ENCODE results near the gene HECA. TPM values are rescaled to one million over a fixed set of nuclear protein-coding genes. Genes with fewer than 3 reads are reported as not detected.
"Not testable (repeated sequence)": the region's sequence is repeated elsewhere in the genome, so short reads cannot be mapped to it uniquely, and the experiment has no call there.

HECA gene
- total RNA-seq, 1 donor: 29.9 TPM

DNA sequence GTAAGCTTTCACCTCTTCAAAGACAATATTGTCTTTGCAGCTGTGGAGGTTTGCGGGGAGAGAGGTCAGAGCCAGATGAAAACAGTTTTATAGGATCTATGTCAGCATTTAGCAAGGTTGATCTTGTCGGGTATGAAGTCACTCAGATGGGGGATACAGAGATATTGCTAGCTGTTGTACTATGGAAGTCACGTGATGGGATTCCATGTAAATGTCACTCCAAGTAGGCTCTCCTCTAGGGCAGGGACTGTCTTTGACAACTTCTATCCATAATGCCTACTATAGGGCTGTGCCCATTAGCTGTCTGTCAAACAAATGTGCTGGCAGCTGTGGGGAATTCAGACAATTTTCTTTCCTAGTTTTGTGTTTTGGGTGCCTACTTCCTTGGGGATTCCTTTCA is 54.8 kb downstream of the HECA start:
- TF ChIP-seq, protein P1, sequence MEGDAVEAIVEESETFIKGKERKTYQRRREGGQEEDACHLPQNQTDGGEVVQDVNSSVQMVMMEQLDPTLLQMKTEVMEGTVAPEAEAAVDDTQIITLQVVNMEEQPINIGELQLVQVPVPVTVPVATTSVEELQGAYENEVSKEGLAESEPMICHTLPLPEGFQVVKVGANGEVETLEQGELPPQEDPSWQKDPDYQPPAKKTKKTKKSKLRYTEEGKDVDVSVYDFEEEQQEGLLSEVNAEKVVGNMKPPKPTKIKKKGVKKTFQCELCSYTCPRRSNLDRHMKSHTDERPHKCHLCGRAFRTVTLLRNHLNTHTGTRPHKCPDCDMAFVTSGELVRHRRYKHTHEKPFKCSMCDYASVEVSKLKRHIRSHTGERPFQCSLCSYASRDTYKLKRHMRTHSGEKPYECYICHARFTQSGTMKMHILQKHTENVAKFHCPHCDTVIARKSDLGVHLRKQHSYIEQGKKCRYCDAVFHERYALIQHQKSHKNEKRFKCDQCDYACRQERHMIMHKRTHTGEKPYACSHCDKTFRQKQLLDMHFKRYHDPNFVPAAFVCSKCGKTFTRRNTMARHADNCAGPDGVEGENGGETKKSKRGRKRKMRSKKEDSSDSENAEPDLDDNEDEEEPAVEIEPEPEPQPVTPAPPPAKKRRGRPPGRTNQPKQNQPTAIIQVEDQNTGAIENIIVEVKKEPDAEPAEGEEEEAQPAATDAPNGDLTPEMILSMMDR (IDR thresholded peaks at IDR 0.05; ENCODE audit: insufficient read depth, low read length): no peak
- no peak for DNase-seq (ENCODE audit: low read depth)
- no peak overlapping the region for H3K4me3 ChIP-seq (ENCODE audit: low read depth, low read length)

DNA sequence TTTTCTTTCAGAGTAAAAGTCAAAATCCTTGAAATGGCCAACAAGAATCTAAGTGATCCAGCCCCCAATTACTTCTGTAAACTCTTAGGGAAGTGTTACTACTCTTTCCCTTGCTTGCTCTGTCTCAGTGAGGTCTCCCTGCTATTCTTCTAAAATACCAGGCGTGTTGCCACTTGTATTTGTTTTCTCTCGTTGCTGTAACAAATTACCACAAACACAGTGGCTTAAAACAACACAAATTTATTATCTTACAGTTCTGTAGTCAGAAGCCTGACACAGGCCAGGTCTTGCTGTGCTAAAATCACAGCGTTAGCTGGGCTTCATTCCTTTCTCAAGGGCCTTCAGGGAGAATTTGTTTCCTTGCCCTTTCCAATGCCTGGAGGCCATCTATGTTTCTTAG is 59.9 kb downstream of the HECA start:
- DNase-seq (ENCODE audit: low read depth): no peak

DNA sequence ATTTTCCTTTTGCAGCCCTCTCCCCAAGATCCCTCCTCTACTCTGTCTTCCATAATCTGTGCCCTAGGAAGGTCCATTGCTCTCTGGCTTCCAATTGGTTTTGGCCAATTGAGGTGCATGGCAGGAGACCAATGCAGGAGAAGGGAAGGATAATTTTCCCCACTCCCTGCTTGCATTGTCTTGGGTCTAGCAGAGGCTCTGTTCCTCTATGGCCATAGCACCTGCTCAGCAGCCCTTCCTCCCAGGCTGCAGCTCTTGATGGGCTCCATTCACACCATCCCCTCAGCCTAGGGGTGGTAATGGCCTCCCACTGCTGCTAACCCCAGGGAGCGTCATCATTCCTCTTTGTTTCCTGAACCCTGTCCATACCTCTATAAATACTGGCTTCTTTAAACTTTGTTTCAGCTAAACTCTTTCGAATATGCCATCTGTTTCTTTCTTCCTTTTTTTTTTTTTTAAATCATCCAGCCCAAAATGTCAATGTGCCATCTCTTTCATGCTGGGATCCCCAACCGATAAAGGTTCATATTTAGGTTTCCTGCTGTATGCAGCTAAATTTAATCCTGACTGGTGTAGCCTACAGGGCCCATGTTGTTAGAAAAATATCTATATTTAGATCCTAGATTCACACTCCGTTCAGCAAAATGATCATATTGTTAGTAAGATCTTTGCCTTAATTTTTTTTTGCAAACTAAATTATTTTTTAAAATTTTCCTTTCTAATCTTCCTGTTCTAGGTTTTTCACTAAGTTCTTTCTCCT is 63.8 kb downstream of the HECA start:
- no peak for DNase-seq (ENCODE audit: low read depth)
- no peak overlapping the region for H3K4me3 ChIP-seq (ENCODE audit: low read depth, low read length)
- TF ChIP-seq, protein P1 (IDR thresholded peaks at IDR 0.05; ENCODE audit: insufficient read depth, low read length): no peak

More for the DNA sequence above, 59.9 kb downstream of the HECA start:
- TF ChIP-seq, protein P1 (IDR thresholded peaks at IDR 0.05; ENCODE audit: insufficient read depth, low read length): no peak
- H3K4me3 ChIP-seq (ENCODE audit: low read depth, low read length): no peak overlapping the region

DNA sequence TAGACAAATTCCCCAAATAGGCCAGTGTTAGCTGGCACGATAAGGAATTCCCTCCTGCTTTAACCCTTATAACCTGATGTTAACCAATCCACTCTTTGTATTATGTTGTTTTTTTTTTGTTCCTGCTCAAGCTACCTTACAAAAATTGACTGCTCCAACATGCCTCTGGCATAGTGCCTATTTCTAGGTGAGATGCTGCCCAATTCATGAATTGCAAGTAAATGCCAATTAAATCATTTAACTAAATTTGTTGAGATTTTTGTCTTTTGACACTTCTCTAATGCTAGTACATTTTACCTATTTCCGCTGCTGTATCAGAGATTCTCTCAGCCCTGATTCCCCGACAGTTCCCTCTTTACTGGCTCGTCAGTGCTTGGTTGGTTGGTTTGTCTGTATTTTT is 66.5 kb downstream of the HECA start:
- H3K4me3 ChIP-seq (ENCODE audit: low read depth, low read length): no peak overlapping the region
- TF ChIP-seq, protein P1 (IDR thresholded peaks at IDR 0.05; ENCODE audit: insufficient read depth, low read length): no peak
- DNase-seq (ENCODE audit: low read depth): no peak

DNA sequence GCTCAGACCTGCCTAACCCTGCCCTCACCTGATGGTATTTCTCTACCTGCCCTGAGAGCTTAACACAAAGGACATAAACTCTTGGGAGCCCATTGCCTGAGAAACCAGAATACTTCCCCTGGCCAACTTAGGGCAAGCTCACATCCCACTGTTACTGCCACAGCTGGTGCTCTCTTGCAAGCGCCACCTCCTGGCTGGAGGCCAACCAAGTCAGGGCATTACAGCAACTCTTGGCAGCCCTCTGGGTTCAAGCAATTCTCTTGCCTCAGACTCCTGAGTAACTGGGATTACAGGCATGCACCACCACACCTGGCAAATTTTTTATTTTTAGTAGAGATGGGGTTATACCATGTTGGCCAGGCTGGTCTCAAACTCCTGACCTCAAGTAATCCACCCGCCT is 70.1 kb downstream of the HECA start:
- no peak overlapping the region for H3K4me3 ChIP-seq (ENCODE audit: low read depth, low read length)
- no peak for DNase-seq (ENCODE audit: low read depth)
- TF ChIP-seq, protein P1 (IDR thresholded peaks at IDR 0.05; ENCODE audit: insufficient read depth, low read length): no peak

DNA sequence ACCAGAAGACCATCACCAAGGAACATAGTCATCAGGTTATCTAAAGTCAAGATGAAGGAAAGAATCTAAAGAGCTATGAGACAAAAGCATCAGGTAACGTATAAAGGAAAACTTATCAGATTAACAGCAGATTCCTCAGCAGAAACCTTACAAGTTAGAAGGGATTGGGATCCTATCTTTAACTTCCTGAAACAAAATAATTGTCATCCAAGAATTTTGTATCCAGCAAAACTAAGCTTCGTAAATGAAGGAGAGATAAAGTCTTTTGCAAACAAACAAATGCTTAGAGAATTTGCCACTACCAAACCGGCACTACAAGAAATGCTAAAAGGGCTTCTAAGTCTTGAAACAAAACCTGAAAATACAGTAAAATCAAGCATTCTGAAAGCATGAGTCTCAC is 71.0 kb downstream of the HECA start:
- DNase-seq (ENCODE audit: low read depth): no peak
- H3K4me3 ChIP-seq (ENCODE audit: low read depth, low read length): no peak overlapping the region
- TF ChIP-seq, protein P1 (IDR thresholded peaks at IDR 0.05; ENCODE audit: insufficient read depth, low read length): no peak

DNA sequence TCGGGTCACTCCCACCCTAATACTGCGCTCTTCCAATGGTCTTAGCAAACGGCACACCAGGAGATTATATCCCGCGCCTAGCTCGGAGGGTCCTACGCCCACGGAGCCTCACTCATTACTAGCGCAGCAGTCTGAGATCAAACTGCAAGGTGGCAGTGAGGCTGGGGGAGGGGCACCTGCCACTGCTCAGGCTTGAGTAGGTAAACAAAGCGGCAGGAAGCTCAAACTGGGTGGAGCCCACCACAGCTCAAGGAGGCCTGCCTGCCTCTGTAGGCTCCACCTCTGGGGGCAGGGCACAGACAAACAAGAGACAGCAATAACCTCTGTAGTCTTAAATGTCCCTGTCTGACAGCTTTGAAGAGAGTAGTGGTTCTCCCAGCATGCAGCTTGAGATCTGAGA is 75.9 kb downstream of the HECA start:
- not testable (repeated sequence) for DNase-seq (ENCODE audit: low read depth); H3K4me3 ChIP-seq (ENCODE audit: low read depth, low read length)

DNA sequence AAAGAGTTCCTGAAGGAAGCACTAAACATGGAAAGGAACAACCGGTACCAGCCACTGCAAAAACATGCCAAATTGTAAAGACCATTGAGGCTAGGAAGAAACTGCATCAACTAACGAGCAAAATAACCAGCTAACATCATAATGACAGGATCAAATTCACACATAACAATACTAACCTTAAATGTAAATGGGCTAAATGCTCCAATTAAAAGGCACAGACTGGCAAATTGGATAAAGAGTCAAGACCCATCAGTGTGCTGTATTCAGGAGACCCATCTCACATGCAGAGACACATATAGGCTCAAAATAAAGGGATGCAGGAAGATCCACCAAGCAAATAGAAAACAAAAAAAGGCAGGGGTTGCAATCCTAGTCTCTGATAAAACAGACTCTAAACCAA is 77.6 kb downstream of the HECA start:
- DNase-seq (ENCODE audit: low read depth): not testable (repeated sequence)

More for the DNA sequence above, 77.6 kb downstream of the HECA start:
- H3K4me3 ChIP-seq (ENCODE audit: low read depth, low read length): not testable (repeated sequence)
